Activated T-helper 1 cell treated with anti-CD3 and anti-CD28 coated beads, Interleukin-12 subunit alpha, Interleukin-12 subunit beta, Interleukin-2, Interleukin-4 antibody, amounts not matched to agents 30 ng/mL and 10 ng/mL and 1 ng/mL, durations not matched to agents 14 hours and 24 hours and 36 hours (primary cell): Measurements from ENCODE around the gene ATF1. TPM values are rescaled to one million over a fixed set of nuclear protein-coding genes. Genes with fewer than 3 reads are reported as not detected.
"Not testable (repeated sequence)": the region's sequence is repeated elsewhere in the genome, so short reads cannot be mapped to it uniquely, and the experiment has no call there.

Experiments used
- DNase-seq: peaks from one replicate; pipeline ENCODE4 v3.0.0; 2021; ENCODE audit warnings: low spot score
- H3K27ac Mint-ChIP-seq: one replicate; pipeline ENCODE4 v1.8.0; 2021; ENCODE audit warnings: mild to moderate bottlenecking, mixed read lengths
- H3K27me3 Mint-ChIP-seq: one replicate; pipeline ENCODE4 v1.8.0; 2022; ENCODE audit warnings: mild to moderate bottlenecking, moderate library complexity, mixed read lengths; ENCODE audit not compliant: insufficient read depth
- H3K36me3 Mint-ChIP-seq: one replicate; pipeline ENCODE4 v1.8.0; 2021; ENCODE audit warnings: low read depth, mixed read lengths
- H3K4me1 Mint-ChIP-seq: one replicate; pipeline ENCODE4 v1.8.0; 2021; ENCODE audit warnings: low read depth, mixed read lengths
- H3K4me3 Mint-ChIP-seq: one replicate; pipeline ENCODE4 v1.8.0; 2021; ENCODE audit warnings: mild to moderate bottlenecking, moderate library complexity, mixed read lengths
- H3K9me3 Mint-ChIP-seq: one replicate; pipeline ENCODE4 v1.8.0; 2021; ENCODE audit warnings: mixed read lengths
- intact Hi-C: fragments of 100-400 bp; cut with micrococcal nuclease; formaldehyde crosslinking; loops from one replicate; pipeline ENCODE4 v1.15.1; 2024
- total RNA-seq: library from RNA; stranded (reverse); gene quantifications from 2 replicates; pipeline ENCODE4 v1.2.3, GENCODE V29; 2022

Gene ATF1
- total RNA-seq, 1 donor from 2014 or later = 65.7 TPM

DNA sequence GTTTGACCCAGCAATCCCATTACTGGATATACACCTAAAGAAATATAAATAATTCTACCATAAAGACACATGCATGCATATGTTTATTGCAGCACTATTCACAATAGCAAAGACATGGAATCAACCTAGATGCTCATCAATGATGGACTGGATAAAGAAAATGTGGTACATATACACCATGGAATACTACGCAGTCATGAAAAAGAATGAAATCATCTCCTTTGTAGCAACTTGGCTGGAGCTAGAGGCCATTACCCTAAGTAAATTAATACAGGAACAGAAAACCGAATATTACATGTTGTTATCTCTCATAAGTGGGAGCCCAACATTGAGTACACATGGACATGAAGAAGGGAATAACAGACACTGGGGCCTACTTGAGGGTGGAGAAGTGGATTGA is 91.8 kb downstream of the ATF1 start:
- intact Hi-C loops, H3K27ac Mint-ChIP-seq, H3K4me1 Mint-ChIP-seq, DNase-seq, H3K4me3 Mint-ChIP-seq, H3K36me3 Mint-ChIP-seq: not testable (repeated sequence)
- H3K27me3 Mint-ChIP-seq = peaks cover 17% of the 10 kb centered on the region
- peaks cover 11% of the 10 kb centered on the region for H3K9me3 Mint-ChIP-seq

- no peak for DNase-seq
- intact Hi-C loops = no loop called here
- no peak overlapping the region for H3K4me3 Mint-ChIP-seq
- no peak overlapping the region for H3K27ac Mint-ChIP-seq
- H3K27me3 Mint-ChIP-seq = peaks cover 3% of the 10 kb centered on the region
- no peaks in the 10 kb centered on the region for H3K36me3 Mint-ChIP-seq
- no peaks in the 10 kb centered on the region for H3K4me1 Mint-ChIP-seq
- peaks cover 8% of the 10 kb centered on the region for H3K9me3 Mint-ChIP-seq
These were observed 95.9 kb downstream of the ATF1 start for GRCh38 chr12:50859621-50860310.

GRCh38 chr12:50862316-50862715 is 98.4 kb downstream of the ATF1 start:
- H3K4me3 Mint-ChIP-seq = no peak overlapping the region
- DNase-seq = no peak
- peaks cover 13% of the 10 kb centered on the region for H3K9me3 Mint-ChIP-seq
- H3K27ac Mint-ChIP-seq = no peak overlapping the region
- intact Hi-C loops = no loop called here
- H3K27me3 Mint-ChIP-seq = peaks cover 2% of the 10 kb centered on the region
- H3K4me1 Mint-ChIP-seq = peaks cover 10% of the 10 kb centered on the region
- H3K36me3 Mint-ChIP-seq = peaks cover 6% of the 10 kb centered on the region

GRCh38 chr12:50865266-50865665 is 101.4 kb downstream of the ATF1 start:
- Mint-ChIP-seq H3K36me3 (peaks cover 11% of the 10 kb centered on the region), H3K4me3 (no peak overlapping the region), H3K27ac (no peak overlapping the region), H3K27me3 (no peaks in the 10 kb centered on the region), H3K4me1 (peaks cover 24% of the 10 kb centered on the region), H3K9me3 (peaks cover 24% of the 10 kb centered on the region)
- no peak for DNase-seq
- intact Hi-C loops = no loop called here

DNA sequence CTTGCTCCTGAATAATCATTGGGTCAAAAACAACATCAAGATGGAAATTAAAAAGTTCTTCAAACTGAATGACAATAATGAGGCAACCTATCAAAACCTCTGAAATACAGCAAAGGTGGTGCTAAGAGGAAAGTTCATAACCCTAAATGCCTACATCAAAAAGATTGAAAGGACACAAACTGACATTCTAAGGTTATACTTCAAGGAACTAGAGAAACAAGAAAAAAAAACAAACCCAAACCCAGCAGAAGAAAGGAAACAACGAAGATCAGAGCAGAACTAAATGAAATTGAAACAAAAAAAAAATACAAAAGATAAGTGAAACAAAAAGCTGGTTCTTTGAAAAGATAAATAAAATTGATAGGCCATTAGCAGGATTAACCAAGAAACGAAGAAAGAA is 105.0 kb downstream of the ATF1 start:
- H3K9me3 Mint-ChIP-seq = peaks cover 24% of the 10 kb centered on the region
- H3K36me3 Mint-ChIP-seq = peaks cover 11% of the 10 kb centered on the region
- intact Hi-C loops, DNase-seq, H3K4me3 Mint-ChIP-seq, H3K27me3 Mint-ChIP-seq: not testable (repeated sequence)
- peak overlapping the region; percentile 15 for H3K27ac Mint-ChIP-seq
- H3K4me1 Mint-ChIP-seq = peaks cover 24% of the 10 kb centered on the region

Other genes starting within 250 kb of the ATF1 start
- not detected in 2 replicates for gene TMPRSS12, start 78.8 kb downstream of the ATF1 start, total RNA-seq
- gene HIGD1C, start 188.4 kb downstream of the ATF1 start, total RNA-seq = not detected in 2 replicates